Measurements from ENCODE around the gene ZNF334. TPM values are rescaled to one million over a fixed set of nuclear protein-coding genes. Genes with fewer than 3 reads are reported as not detected.

ZNF334 gene
- total RNA-seq, 4 donors from 2014 or later, result 0.47 to 2.6 (median 1.4) TPM

GRCh38 chr20:46520540-46520939 lies 7.2 kb upstream of the ZNF334 start:
- no peak overlapping the region for H3K27ac ChIP-seq
- DNase-seq (ENCODE audit: low spot score in 2 of 2), result no peak
- no peaks in the 10 kb centered on the region for H3K9me3 ChIP-seq
- H3K36me3 ChIP-seq, result no peaks in the 10 kb centered on the region
- 87% methylated on average over 4 of the region's 4 CpGs for WGBS
- TF ChIP-seq POLR2AphosphoS5 (IDR thresholded peaks at IDR 0.05) (no peak), POLR2A (IDR thresholded peaks at IDR 0.05) (no peak), EP300 (IDR thresholded peaks at IDR 0.05) (no peak), CTCF (IDR thresholded peaks at IDR 0.05) (no peak)
- peaks cover 49% of the 10 kb centered on the region for H3K27me3 ChIP-seq
- no peaks in the 10 kb centered on the region for H3K4me1 ChIP-seq
- H3K4me3 ChIP-seq, result no peak overlapping the region

- no peaks in the 10 kb centered on the region for H3K4me1 ChIP-seq
- H3K27me3 ChIP-seq, result peaks cover 52% of the 10 kb centered on the region
Measured at GRCh38 chr20:46519471-46520068, 6.2 kb upstream of the ZNF334 start.

GRCh38 chr20:46509523-46509922 lies 3.8 kb downstream of the ZNF334 start:
- Histone ChIP-seq H3K4me1 (peaks cover 10% of the 10 kb centered on the region), H3K36me3 (no peaks in the 10 kb centered on the region), H3K9me3 (peaks cover 3% of the 10 kb centered on the region), H3K27ac (no peak overlapping the region), H3K27me3 (no peaks in the 10 kb centered on the region), H3K4me3 (no peak overlapping the region)
- no peak for DNase-seq (ENCODE audit: low spot score in 2 of 2)
- TF ChIP-seq POLR2AphosphoS5 (IDR thresholded peaks at IDR 0.05) (no peak), EP300 (IDR thresholded peaks at IDR 0.05) (no peak), POLR2A (IDR thresholded peaks at IDR 0.05) (no peak), CTCF (IDR thresholded peaks at IDR 0.05) (no peak)
- WGBS, result 87% methylated on average over 2 of the region's 2 CpGs

More at GRCh38 chr20:46519471-46520068, 6.2 kb upstream of the ZNF334 start:
- no peak overlapping the region for H3K4me3 ChIP-seq
- no peaks in the 10 kb centered on the region for H3K36me3 ChIP-seq
- H3K9me3 ChIP-seq, result no peaks in the 10 kb centered on the region
- no peak overlapping the region for H3K27ac ChIP-seq
- 61% methylated on average over 3 of the region's 3 CpGs for WGBS
- no peak for TF ChIP-seq POLR2AphosphoS5 (IDR thresholded peaks at IDR 0.05)
- no peak for TF ChIP-seq EP300 (IDR thresholded peaks at IDR 0.05)
- no peak for TF ChIP-seq CTCF (IDR thresholded peaks at IDR 0.05)
- TF ChIP-seq POLR2A (IDR thresholded peaks at IDR 0.05), result no peak
- no peak for DNase-seq (ENCODE audit: low spot score in 2 of 2)

- Histone ChIP-seq H3K4me1 (peaks cover 2% of the 10 kb centered on the region), H3K4me3 (no peak overlapping the region), H3K9me3 (peaks cover 3% of the 10 kb centered on the region), H3K36me3 (no peaks in the 10 kb centered on the region), H3K27ac (no peak overlapping the region), H3K27me3 (no peaks in the 10 kb centered on the region)
- WGBS, result 89% methylated on average over 4 of the region's 4 CpGs
- TF ChIP-seq EP300 (IDR thresholded peaks at IDR 0.05) (no peak), CTCF (IDR thresholded peaks at IDR 0.05) (no peak), POLR2AphosphoS5 (IDR thresholded peaks at IDR 0.05) (no peak), POLR2A (IDR thresholded peaks at IDR 0.05) (no peak)
- no peak for DNase-seq (ENCODE audit: low spot score in 2 of 2)
Measured at GRCh38 chr20:46507760-46508407, 5.5 kb downstream of the ZNF334 start.

- Histone ChIP-seq H3K36me3 (no peaks in the 10 kb centered on the region), H3K4me3 (no peak overlapping the region), H3K27ac (no peak overlapping the region), H3K4me1 (no peaks in the 10 kb centered on the region), H3K9me3 (peaks cover 25% of the 10 kb centered on the region), H3K27me3 (no peaks in the 10 kb centered on the region)
- no peak for TF ChIP-seq POLR2AphosphoS5 (IDR thresholded peaks at IDR 0.05)
- no peak for TF ChIP-seq EP300 (IDR thresholded peaks at IDR 0.05)
- no peak for TF ChIP-seq POLR2A (IDR thresholded peaks at IDR 0.05)
- no peak for TF ChIP-seq CTCF (IDR thresholded peaks at IDR 0.05)
- WGBS, result 83% methylated on average over 3 of the region's 3 CpGs
- no peak for DNase-seq (ENCODE audit: low spot score in 2 of 2)
Measured at GRCh38 chr20:46505506-46505905, 7.9 kb downstream of the ZNF334 start.
